HEK293 (cell line): ENCODE measurements around the gene FXYD1.
A peak's percentile ranks its signal among the peaks of the same experiment; 100 is the strongest.

ENCODE experiments used
- CTCF ChIA-PET: fragments of 350-600 bp; formaldehyde crosslinking; extraction: SDS; loops from one replicate; lab custom pipeline; 2021; ENCODE audit warnings: antibody characterized with exemption; lab: Yijun Ruan, JAX
- POLR2A ChIA-PET: fragments of 300-600 bp; formaldehyde crosslinking; extraction: SDS; loops from one replicate; lab custom pipeline; 2020; ENCODE audit warnings: antibody characterized with exemption, inconsistent platforms; lab: Yijun Ruan, JAX
- H3K27ac ChIP-seq: fragments of 200-500 bp; sonication (Bioruptor generic); 2 replicates; pipeline ENCODE4 v1.5.1; 2014; ENCODE audit warnings: low read depth, low read length, control low read depth, inconsistent platforms; ENCODE audit errors: extremely low read depth
- H3K36me3 ChIP-seq, 2 experiments: fragments of 200-500 bp in 1 of 2; sonication (Bioruptor generic) in 1 of 2; 1 replicate in 1 of 2; 2 replicates in 1 of 2; pipeline ENCODE4 v1.5.1; 2014 to 2017; ENCODE audit warnings: inconsistent platforms in 2 of 2, low read length in 2 of 2; ENCODE audit not compliant: control insufficient read depth in 2 of 2, insufficient read depth in 1 of 2
- H3K4me1 ChIP-seq: fragments of 200-500 bp; sonication (Bioruptor generic); 2 replicates; pipeline ENCODE4 v1.5.1; 2014; ENCODE audit warnings: mild to moderate bottlenecking, low read length, inconsistent platforms; ENCODE audit not compliant: control insufficient read depth, insufficient read depth
- H3K4me3 ChIP-seq: 2 replicates; pipeline ENCODE4 v1.5.1; 2011; ENCODE audit warnings: low read depth, mild to moderate bottlenecking, control low read depth, low read length, moderate library complexity
- H3K9me3 ChIP-seq: fragments of 200-500 bp; sonication (Bioruptor generic); 2 replicates; pipeline ENCODE4 v1.5.1; 2014; ENCODE audit warnings: low read depth, low read length, inconsistent platforms; ENCODE audit not compliant: control insufficient read depth, insufficient read depth
- GFI1B ChIP-seq: fragments of 450-650 bp; formaldehyde crosslinking; IDR thresholded peaks from 2 replicates; pipeline ENCODE4 v1.5.1; 2016; ENCODE audit warnings: missing biosample characterization, missing genetic modification characterization
- HOXD13 ChIP-seq: sonication (generic); formaldehyde crosslinking; IDR thresholded peaks from 2 replicates; pipeline ENCODE4 v1.8.0; 2022; ENCODE audit warnings: missing genetic modification reagents, borderline replicate concordance
- KLF8 ChIP-seq: fragments of 450-650 bp; formaldehyde crosslinking; IDR thresholded peaks from 2 replicates; pipeline ENCODE4 v1.5.1; 2016; ENCODE audit warnings: missing biosample characterization, missing genetic modification characterization
- SCRT1 ChIP-seq: fragments of 450-650 bp; formaldehyde crosslinking; IDR thresholded peaks from 2 replicates; pipeline ENCODE4 v1.5.1; 2016; ENCODE audit warnings: missing biosample characterization, missing genetic modification characterization, borderline replicate concordance
- SP2 ChIP-seq: fragments of 450-650 bp; formaldehyde crosslinking; IDR thresholded peaks from 2 replicates; pipeline ENCODE4 v1.5.1; 2016; ENCODE audit warnings: missing biosample characterization, missing genetic modification characterization
- SP7 ChIP-seq: fragments of 450-650 bp; formaldehyde crosslinking; IDR thresholded peaks from 2 replicates; pipeline ENCODE4 v1.5.1; 2016; ENCODE audit warnings: missing biosample characterization, missing genetic modification characterization
- WT1 ChIP-seq: fragments of 450-650 bp; formaldehyde crosslinking; IDR thresholded peaks from 2 replicates; pipeline ENCODE4 v1.5.1; 2016; ENCODE audit warnings: missing biosample characterization, missing genetic modification characterization
- ZIC2 ChIP-seq: fragments of 450-650 bp; formaldehyde crosslinking; IDR thresholded peaks from 2 replicates; pipeline ENCODE4 v1.5.1; 2016; ENCODE audit warnings: missing biosample characterization, missing genetic modification characterization
- ZNF174 ChIP-seq: fragments of 450-650 bp; formaldehyde crosslinking; IDR thresholded peaks from 2 replicates; pipeline ENCODE4 v1.5.0; 2017; ENCODE audit warnings: missing biosample characterization, mild to moderate bottlenecking, missing genetic modification characterization
- ZNF211 ChIP-seq: fragments of 450-650 bp; formaldehyde crosslinking; IDR thresholded peaks from 2 replicates; pipeline ENCODE4 v1.5.1; 2016; ENCODE audit warnings: low read depth, missing biosample characterization, missing genetic modification characterization
- ZNF248 ChIP-seq: fragments of 450-650 bp; formaldehyde crosslinking; IDR thresholded peaks from 2 replicates; pipeline ENCODE4 v1.5.1; 2017; ENCODE audit warnings: missing biosample characterization, missing genetic modification characterization
- ZNF335 ChIP-seq: fragments of 450-650 bp; formaldehyde crosslinking; conservative IDR thresholded peaks from 2 replicates; pipeline ENCODE4 v1.5.1; 2016; ENCODE audit warnings: missing biosample characterization, missing genetic modification characterization
- ZNF366 ChIP-seq: fragments of 450-650 bp; formaldehyde crosslinking; conservative IDR thresholded peaks from 2 replicates; pipeline ENCODE4 v1.5.1; 2016; ENCODE audit warnings: missing biosample characterization, missing genetic modification characterization
- ZNF37A ChIP-seq: fragments of 450-650 bp; IDR thresholded peaks from 2 replicates; pipeline ENCODE4 v1.5.1; 2018; ENCODE audit warnings: missing biosample characterization, missing genetic modification characterization
- ZNF514 ChIP-seq: fragments of 450-650 bp; formaldehyde crosslinking; IDR thresholded peaks from 2 replicates; pipeline ENCODE4 v1.5.1; 2016; ENCODE audit warnings: missing biosample characterization, missing genetic modification characterization
- ZNF664 ChIP-seq: fragments of 450-650 bp; formaldehyde crosslinking; IDR thresholded peaks from 2 replicates; pipeline ENCODE4 v1.5.1; 2016; ENCODE audit warnings: missing biosample characterization, missing genetic modification characterization
- ZNF76 ChIP-seq: fragments of 450-650 bp; formaldehyde crosslinking; IDR thresholded peaks from 2 replicates; pipeline ENCODE4; 2016; ENCODE audit warnings: low read depth, missing biosample characterization, missing genetic modification characterization, borderline replicate concordance
- ZNF776 ChIP-seq: fragments of 450-650 bp; formaldehyde crosslinking; IDR thresholded peaks from 2 replicates; pipeline ENCODE4 v1.5.0; 2017; ENCODE audit warnings: missing biosample characterization, missing genetic modification characterization, borderline replicate concordance
- ZNF792 ChIP-seq: fragments of 450-650 bp; formaldehyde crosslinking; IDR thresholded peaks from 2 replicates; pipeline ENCODE4 v1.5.1; 2016; ENCODE audit warnings: missing biosample characterization, missing genetic modification characterization
- ZNF837 ChIP-seq: fragments of 450-650 bp; formaldehyde crosslinking; IDR thresholded peaks from 2 replicates; pipeline ENCODE4 v1.5.1; 2016; ENCODE audit warnings: missing biosample characterization, missing genetic modification characterization
- ZNF843 ChIP-seq: fragments of 450-650 bp; formaldehyde crosslinking; IDR thresholded peaks from 2 replicates; pipeline ENCODE4 v1.5.1; 2016; ENCODE audit warnings: missing biosample characterization, missing genetic modification characterization
- TF ChIP-seq, protein P1 (sequence below): IDR thresholded peaks from 2 replicates; pipeline ENCODE4 v1.6.1; 2011; ENCODE audit warnings: mild to moderate bottlenecking, low read depth, low read length, borderline replicate concordance
- TF ChIP-seq, protein P2 (sequence below): fragments of 450-650 bp; formaldehyde crosslinking; optimal IDR thresholded peaks from 2 replicates; pipeline ENCODE3; 2016; ENCODE audit warnings: missing biosample characterization, mild to moderate bottlenecking, missing genetic modification characterization
- TF ChIP-seq, protein P3 (sequence below): fragments of 450-650 bp; formaldehyde crosslinking; IDR thresholded peaks from 2 replicates; pipeline ENCODE4 v1.5.1; 2016; ENCODE audit warnings: missing biosample characterization, missing genetic modification characterization
- TF ChIP-seq, protein P4 (sequence below): fragments of 450-650 bp; formaldehyde crosslinking; IDR thresholded peaks from 2 replicates; pipeline ENCODE4 v1.5.1; 2016; ENCODE audit warnings: missing biosample characterization, missing genetic modification characterization
- TF ChIP-seq, protein P5 (sequence below): fragments of 450-650 bp; formaldehyde crosslinking; conservative IDR thresholded peaks from 2 replicates; pipeline ENCODE4 v1.5.1; 2016; ENCODE audit warnings: low read depth, missing biosample characterization, missing genetic modification characterization

The FXYD1 gene

DNA sequence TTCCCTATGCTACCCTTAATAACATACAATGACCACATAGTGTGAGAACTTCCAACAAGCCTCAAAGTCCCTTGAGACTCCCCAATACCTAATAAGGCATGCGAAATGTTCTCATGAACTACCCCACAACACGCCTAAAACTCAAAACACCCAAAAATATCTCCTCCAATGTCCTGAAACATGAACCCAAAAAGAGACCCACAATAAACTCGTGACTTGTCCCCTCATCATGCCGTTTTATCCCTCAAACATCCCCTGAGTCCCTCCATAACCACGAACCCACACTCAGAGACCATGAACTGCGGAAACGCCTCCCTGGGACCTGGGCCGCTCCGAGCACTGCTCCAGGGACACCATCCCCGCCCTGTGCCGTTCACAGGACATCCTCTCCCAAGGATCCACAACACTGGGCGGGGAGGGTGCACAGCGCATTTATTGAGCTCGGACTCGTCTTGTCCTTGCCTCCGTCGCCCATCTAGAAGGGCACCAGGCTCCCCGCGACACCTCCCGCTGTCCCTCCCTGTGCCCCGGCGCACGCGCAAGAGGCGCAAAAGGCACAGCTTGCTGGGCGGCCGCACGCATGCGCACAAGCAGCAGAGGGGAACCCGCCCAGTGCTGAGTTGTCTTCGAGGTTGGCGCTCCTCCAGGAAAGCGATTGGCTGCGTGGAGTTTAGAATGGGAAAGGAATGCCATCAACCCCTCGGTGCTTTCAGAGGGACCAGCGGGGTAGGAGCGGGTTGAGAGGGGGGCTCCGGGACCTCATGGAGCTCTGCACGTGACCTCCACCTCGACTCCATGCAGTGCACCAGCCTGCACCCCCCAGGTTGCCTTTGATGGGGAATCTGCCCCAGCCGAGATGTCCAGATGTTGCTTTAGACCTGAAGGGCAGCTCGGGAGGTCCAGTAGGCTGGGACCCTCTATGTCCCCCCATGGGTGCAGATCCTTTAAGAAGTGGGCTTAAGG is 14.2 kb upstream of the FXYD1 start:
- Histone ChIP-seq H3K27ac (peak overlapping the region; percentile 7; the same call in 1 of the 2 replicates), H3K4me3 (peak overlapping the region; percentile 40), H3K36me3 (no peaks in the 10 kb centered on the region), H3K4me1 (peaks cover 10% of the 10 kb centered on the region), H3K9me3 (no peaks in the 10 kb centered on the region)
- CTCF ChIA-PET: interaction anchor here (0.5 to 4.8 kb wide), 9 partner anchors 9 to 153 kb away, joined by 3 to 67 read pairs (median 6); partner anchors contain the start of genes FXYD3, FXYD7 and LGI4
- POLR2A ChIA-PET: interaction anchor here (0.6 to 1.3 kb wide), 14 partner anchors 10 to 197 kb away, joined by 3 to 21 read pairs (median 4); partner anchors contain the start of genes GRAMD1A, LGI4 and ZNF30
- TF ChIP-seq, protein P1, sequence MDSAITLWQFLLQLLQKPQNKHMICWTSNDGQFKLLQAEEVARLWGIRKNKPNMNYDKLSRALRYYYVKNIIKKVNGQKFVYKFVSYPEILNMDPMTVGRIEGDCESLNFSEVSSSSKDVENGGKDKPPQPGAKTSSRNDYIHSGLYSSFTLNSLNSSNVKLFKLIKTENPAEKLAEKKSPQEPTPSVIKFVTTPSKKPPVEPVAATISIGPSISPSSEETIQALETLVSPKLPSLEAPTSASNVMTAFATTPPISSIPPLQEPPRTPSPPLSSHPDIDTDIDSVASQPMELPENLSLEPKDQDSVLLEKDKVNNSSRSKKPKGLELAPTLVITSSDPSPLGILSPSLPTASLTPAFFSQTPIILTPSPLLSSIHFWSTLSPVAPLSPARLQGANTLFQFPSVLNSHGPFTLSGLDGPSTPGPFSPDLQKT: no peak
- TF ChIP-seq KLF8: no peak; the same call in 1 of the 2 replicates
- TF ChIP-seq SP7 (tag by site-specific recombination): peak; percentile 72; the same call in 1 of the 2 replicates
- TF ChIP-seq ZNF248 (tag by site-specific recombination): no peak
- TF ChIP-seq ZNF366 (tag by site-specific recombination): peak; percentile 36; the same call in 1 of the 2 replicates
- 0 out of 2 replicates have a peak, but pooled peaks have one; percentile 19 for TF ChIP-seq ZNF843 (tag by site-specific recombination)
- no peak for TF ChIP-seq ZNF37A (tag by site-specific recombination)
- TF ChIP-seq, protein P2, sequence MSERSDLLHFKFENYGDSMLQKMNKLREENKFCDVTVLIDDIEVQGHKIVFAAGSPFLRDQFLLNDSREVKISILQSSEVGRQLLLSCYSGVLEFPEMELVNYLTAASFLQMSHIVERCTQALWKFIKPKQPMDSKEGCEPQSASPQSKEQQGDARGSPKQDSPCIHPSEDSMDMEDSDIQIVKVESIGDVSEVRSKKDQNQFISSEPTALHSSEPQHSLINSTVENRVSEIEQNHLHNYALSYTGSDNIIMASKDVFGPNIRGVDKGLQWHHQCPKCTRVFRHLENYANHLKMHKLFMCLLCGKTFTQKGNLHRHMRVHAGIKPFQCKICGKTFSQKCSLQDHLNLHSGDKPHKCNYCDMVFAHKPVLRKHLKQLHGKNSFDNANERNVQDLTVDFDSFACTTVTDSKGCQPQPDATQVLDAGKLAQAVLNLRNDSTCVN (tag by site-specific recombination): peak; percentile 78
- peak; percentile 50; the same call in 1 of the 2 replicates for TF ChIP-seq ZNF792
- TF ChIP-seq ZNF174: no peak
- peak; percentile 86 for TF ChIP-seq SP2 (tag by site-specific recombination)
- peak; percentile 88 for TF ChIP-seq ZIC2 (tag by site-specific recombination)
- TF ChIP-seq ZNF837 (tag by site-specific recombination): no peak
- no peak for TF ChIP-seq HOXD13 (CRISPR knock-in tag)
- TF ChIP-seq, protein P3, sequence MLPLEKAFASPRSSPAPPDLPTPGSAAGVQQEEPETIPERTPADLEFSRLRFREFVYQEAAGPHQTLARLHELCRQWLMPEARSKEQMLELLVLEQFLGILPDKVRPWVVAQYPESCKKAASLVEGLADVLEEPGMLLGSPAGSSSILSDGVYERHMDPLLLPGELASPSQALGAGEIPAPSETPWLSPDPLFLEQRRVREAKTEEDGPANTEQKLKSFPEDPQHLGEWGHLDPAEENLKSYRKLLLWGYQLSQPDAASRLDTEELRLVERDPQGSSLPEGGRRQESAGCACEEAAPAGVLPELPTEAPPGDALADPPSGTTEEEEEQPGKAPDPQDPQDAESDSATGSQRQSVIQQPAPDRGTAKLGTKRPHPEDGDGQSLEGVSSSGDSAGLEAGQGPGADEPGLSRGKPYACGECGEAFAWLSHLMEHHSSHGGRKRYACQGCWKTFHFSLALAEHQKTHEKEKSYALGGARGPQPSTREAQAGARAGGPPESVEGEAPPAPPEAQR (tag by site-specific recombination): no peak
- TF ChIP-seq ZNF776: no peak
- no peak for TF ChIP-seq ZNF211 (tag by site-specific recombination)
- TF ChIP-seq GFI1B (tag by site-specific recombination): no peak
- TF ChIP-seq ZNF514 (tag by site-specific recombination): no peak
- TF ChIP-seq, protein P4, sequence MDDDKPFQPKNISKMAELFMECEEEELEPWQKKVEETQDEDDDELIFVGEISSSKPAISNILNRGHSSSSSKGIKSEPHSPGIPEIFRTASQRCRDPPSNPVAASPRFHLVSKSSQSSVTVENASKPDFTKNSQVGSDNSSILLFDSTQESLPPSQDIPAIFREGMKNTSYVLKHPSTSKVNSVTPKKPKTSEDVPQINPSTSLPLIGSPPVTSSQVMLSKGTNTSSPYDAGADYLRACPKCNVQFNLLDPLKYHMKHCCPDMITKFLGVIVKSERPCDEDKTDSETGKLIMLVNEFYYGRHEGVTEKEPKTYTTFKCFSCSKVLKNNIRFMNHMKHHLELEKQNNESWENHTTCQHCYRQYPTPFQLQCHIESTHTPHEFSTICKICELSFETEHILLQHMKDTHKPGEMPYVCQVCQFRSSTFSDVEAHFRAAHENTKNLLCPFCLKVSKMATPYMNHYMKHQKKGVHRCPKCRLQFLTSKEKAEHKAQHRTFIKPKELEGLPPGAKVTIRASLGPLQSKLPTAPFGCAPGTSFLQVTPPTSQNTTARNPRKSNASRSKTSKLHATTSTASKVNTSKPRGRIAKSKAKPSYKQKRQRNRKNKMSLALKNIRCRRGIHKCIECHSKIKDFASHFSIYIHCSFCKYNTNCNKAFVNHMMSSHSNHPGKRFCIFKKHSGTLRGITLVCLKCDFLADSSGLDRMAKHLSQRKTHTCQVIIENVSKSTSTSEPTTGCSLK: no peak
- TF ChIP-seq ZNF664 (tag by site-specific recombination): no peak
- peak; percentile 71 for TF ChIP-seq ZNF335 (tag by site-specific recombination)
- TF ChIP-seq, protein P5, sequence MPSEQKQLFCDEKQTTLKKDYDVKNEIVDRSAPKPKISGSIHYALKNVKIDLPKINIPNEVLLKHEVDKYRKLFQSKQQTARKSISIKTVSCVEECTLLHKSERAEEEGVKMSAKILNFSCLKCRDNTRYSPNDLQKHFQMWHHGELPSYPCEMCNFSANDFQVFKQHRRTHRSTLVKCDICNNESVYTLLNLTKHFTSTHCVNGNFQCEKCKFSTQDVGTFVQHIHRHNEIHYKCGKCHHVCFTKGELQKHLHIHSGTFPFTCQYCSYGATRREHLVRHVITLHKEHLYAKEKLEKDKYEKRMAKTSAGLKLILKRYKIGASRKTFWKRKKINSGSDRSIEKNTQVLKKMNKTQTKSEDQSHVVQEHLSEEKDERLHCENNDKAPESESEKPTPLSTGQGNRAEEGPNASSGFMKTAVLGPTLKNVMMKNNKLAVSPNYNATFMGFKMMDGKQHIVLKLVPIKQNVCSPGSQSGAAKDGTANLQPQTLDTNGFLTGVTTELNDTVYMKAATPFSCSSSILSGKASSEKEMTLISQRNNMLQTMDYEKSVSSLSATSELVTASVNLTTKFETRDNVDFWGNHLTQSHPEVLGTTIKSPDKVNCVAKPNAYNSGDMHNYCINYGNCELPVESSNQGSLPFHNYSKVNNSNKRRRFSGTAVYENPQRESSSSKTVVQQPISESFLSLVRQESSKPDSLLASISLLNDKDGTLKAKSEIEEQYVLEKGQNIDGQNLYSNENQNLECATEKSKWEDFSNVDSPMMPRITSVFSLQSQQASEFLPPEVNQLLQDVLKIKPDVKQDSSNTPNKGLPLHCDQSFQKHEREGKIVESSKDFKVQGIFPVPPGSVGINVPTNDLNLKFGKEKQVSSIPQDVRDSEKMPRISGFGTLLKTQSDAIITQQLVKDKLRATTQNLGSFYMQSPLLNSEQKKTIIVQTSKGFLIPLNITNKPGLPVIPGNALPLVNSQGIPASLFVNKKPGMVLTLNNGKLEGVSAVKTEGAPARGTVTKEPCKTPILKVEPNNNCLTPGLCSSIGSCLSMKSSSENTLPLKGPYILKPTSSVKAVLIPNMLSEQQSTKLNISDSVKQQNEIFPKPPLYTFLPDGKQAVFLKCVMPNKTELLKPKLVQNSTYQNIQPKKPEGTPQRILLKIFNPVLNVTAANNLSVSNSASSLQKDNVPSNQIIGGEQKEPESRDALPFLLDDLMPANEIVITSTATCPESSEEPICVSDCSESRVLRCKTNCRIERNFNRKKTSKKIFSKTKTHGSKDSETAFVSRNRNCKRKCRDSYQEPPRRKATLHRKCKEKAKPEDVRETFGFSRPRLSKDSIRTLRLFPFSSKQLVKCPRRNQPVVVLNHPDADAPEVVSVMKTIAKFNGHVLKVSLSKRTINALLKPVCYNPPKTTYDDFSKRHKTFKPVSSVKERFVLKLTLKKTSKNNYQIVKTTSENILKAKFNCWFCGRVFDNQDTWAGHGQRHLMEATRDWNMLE (tag by site-specific recombination): no peak; the same call in 1 of the 2 replicates
- peak; percentile 29; the same call in 1 of the 2 replicates for TF ChIP-seq WT1 (tag by site-specific recombination)
- no peak; the same call in 1 of the 2 replicates for TF ChIP-seq ZNF76 (tag by site-specific recombination)
- TF ChIP-seq SCRT1: no peak
